NK-92 (cell line): ENCODE results near the gene DRAM1.
"Not testable (repeated sequence)": the region's sequence is repeated elsewhere in the genome, so short reads cannot be mapped to it uniquely, and the experiment has no call there.

Experiments
- DNase-seq: peaks from one replicate; lab custom pipeline; 2025; ENCODE audit not compliant: unreplicated experiment; lab: John Stamatoyannopoulos, UW

Gene DRAM1

GRCh38 chr12:101902641-101903040 is 25.3 kb downstream of the DRAM1 start:
- DNase-seq: no peak

GRCh38 chr12:101906226-101906625 is 28.8 kb downstream of the DRAM1 start:
- no peak for DNase-seq

GRCh38 chr12:101908395-101908794 is 31.0 kb downstream of the DRAM1 start:
- no peak for DNase-seq

GRCh38 chr12:101909646-101910045 is 32.3 kb downstream of the DRAM1 start:
- no peak for DNase-seq

- DNase-seq: no peak
Measured at GRCh38 chr12:101915841-101916240, 38.5 kb downstream of the DRAM1 start.

- DNase-seq: not testable (repeated sequence)
Measured at GRCh38 chr12:101918805-101919204, 41.4 kb downstream of the DRAM1 start.

GRCh38 chr12:101919447-101919846 is 42.1 kb downstream of the DRAM1 start:
- no peak for DNase-seq

GRCh38 chr12:101920906-101921305 is 43.5 kb downstream of the DRAM1 start:
- DNase-seq: no peak

GRCh38 chr12:101923045-101923718 is 45.8 kb downstream of the DRAM1 start:
- no peak for DNase-seq

GRCh38 chr12:101924618-101925017 is 47.2 kb downstream of the DRAM1 start:
- no peak for DNase-seq

- DNase-seq: no peak
Measured at GRCh38 chr12:101925361-101925760, 48.0 kb downstream of the DRAM1 start.

- DNase-seq: no peak
Measured at GRCh38 chr12:101925935-101926334, 48.6 kb downstream of the DRAM1 start.

GRCh38 chr12:101927036-101927435 is 49.7 kb downstream of the DRAM1 start:
- no peak for DNase-seq

GRCh38 chr12:101927999-101928398 is 50.6 kb downstream of the DRAM1 start:
- DNase-seq: no peak

GRCh38 chr12:101928556-101928955 is 51.2 kb downstream of the DRAM1 start:
- DNase-seq: no peak

- DNase-seq: no peak
Measured at GRCh38 chr12:101929365-101930041, 52.1 kb downstream of the DRAM1 start.

- DNase-seq: no peak
Measured at GRCh38 chr12:101931498-101932326, 54.3 kb downstream of the DRAM1 start.

GRCh38 chr12:101933866-101934514 is 56.6 kb downstream of the DRAM1 start:
- DNase-seq: no peak

- DNase-seq: no peak
Measured at GRCh38 chr12:101935890-101936746, 58.7 kb downstream of the DRAM1 start.

GRCh38 chr12:101939306-101939705 is 61.9 kb downstream of the DRAM1 start:
- DNase-seq: no peak
